GM19455 (cell line): ENCODE data around the gene DYNAP.

Source experiments
- ATAC-seq: cut with Tn5 transposase; IDR thresholded peaks from one replicate; pipeline ENCODE4 v1.9.1; 2021; ENCODE audit not compliant: unreplicated experiment

Gene DYNAP

DNA sequence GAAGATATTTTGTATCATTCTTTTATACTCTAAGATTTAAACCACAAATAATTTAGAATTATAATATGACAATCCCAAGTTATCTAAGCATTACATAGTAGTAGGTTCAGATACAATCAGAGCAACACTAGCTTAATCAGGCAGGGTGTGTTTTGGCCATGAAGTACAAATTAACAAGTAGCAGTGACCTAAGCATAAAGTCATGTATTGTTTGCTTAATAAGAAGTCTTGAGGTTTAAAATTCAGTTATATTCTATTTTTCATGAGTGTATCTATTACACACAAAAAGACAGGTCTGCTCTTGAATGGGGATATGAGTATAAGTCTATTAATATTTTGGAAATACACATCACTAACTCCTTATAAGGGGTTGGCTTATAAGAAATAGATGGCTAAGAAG is 39.9 kb downstream of the DYNAP start:
- ATAC-seq, result no peak

DNA sequence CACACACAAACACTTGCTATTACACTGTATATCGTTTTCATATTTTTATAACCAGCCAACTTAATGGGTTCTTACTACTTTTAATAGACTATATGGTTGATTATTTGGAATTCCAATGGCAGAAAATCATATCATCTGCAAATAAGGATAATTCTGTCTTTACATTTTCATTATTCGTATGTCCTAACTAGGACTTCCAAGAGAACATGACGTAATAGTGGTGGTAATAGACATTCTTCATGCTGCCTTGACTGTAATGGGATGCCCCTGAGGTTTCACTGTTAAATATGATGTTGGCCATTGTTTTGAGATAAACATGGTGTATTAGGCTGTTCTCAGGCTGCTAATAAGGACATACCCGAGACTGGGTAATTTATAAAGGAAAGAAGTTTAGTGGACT is 45.2 kb downstream of the DYNAP start:
- no peak for ATAC-seq

DNA sequence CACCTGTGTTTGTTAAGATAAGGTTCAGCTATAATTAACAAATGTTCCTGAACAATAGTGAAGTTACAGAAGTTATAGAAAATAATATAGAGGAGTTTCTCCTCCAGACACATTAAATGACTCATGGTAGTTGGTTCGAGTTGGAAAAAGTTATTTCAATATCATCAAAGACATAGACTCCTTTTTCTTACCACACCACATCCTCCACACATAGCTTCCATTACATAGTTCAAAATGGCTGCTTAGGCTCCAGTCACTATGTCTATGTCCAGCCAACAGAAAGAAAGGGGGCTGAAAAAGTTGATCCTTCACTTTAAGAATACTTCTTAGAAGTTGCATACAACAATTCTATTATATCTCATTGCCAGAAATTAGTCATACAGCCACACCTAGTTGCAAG is 50.7 kb downstream of the DYNAP start:
- ATAC-seq, result no peak

DNA sequence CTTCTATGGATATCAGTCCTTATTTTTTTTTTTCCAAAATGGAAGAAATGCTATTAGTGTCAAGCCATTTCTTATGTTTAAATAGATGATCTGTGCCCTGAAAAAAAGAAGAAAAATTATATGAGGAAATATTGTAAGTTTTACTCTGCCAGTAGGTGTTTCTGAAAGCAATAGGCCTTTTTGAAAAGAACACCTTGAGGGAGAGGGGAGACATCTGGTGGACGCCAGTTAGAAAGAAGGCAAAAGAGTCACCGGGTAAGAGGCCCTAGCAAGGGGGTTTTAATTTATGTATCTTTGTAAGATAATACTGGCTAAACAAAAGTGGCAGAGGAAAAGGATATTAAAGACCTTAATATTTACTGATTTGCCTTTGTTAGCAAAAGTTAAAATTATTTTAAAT is 56.1 kb downstream of the DYNAP start:
- no peak for ATAC-seq
